HCT116 (cell line): ENCODE measurements around the gene BLACAT1. TPM values are rescaled to one million over a fixed set of nuclear protein-coding genes. Genes with fewer than 3 reads are reported as not detected.

Source experiments
- ATAC-seq: fragments of 200-7000 bp; cut with Tn5 transposase; 2 replicates; pipeline ENCODE4 v1.9.1; 2020; ENCODE audit warnings: mild to moderate bottlenecking, moderate library complexity
- BruUV-seq: library from RNA; stranded (reverse); fragments of 400-500 nt; replicated peaks from 2 replicates; lab custom pipeline; 2021; lab: Mats Ljungman, UMichigan
- CTCF ChIA-PET: fragments of 300-600 bp; sonication (Branson Sonifier 250); formaldehyde crosslinking; loops from one replicate; lab custom pipeline; 2021; ENCODE audit warnings: antibody characterized with exemption; lab: Charles Lee
- POLR2A ChIA-PET: fragments of 300-600, 350-600 bp; sonication (Branson Sonifier 250); formaldehyde crosslinking; loops from one replicate; lab custom pipeline; 2021; ENCODE audit warnings: antibody characterized with exemption; lab: Charles Lee
- RAD21 ChIA-PET, 2 experiments: fragments of 300-600 bp; sonication (Branson Sonifier 250); formaldehyde crosslinking; loops; one replicate each; lab custom pipeline; 2023; ENCODE audit warnings: low total read pairs in 2 of 2; ENCODE audit not compliant: uncharacterized antibody in 2 of 2, unreplicated experiment in 2 of 2, low non-redundant PET in 1 of 2; lab: Charles Lee
- DNase-seq: peaks from one replicate; pipeline ENCODE4 v3.0.0-alpha.2; 2010; ENCODE audit warnings: low read depth, low spot score
- H2AFZ ChIP-seq: fragments of 200-600 bp; shearing (Covaris generic), sonication (generic); 2 replicates; pipeline ENCODE4 v1.6.1; 2017; ENCODE audit warnings: low read depth, mixed run types, mixed read lengths, antibody characterized with exemption, low read length; ENCODE audit not compliant: poor library complexity, severe bottlenecking
- H3K27ac ChIP-seq: 2 replicates; pipeline ENCODE4 v1.5.1; 2012; ENCODE audit warnings: low read depth, low read length
- H3K27me3 ChIP-seq: fragments of 200-600 bp; sonication (generic); 2 replicates; pipeline ENCODE4 v1.6.1; 2016; ENCODE audit warnings: mixed run types, low read length, mixed read lengths; ENCODE audit not compliant: insufficient read depth
- H3K36me3 ChIP-seq, 2 experiments: fragments of 200-500 bp in 1 of 2; fragments of 200-600 bp in 1 of 2; sonication (Bioruptor generic) in 1 of 2; sonication (generic) in 1 of 2; 2 replicates each; pipeline versions ENCODE4 v1.5.1 to v1.6.1; 2014 to 2016; ENCODE audit warnings: low read length in 2 of 2, inconsistent platforms in 1 of 2, mixed read lengths in 1 of 2, mixed run types in 1 of 2; ENCODE audit not compliant: insufficient read depth in 2 of 2, control insufficient read depth in 1 of 2
- H3K4me1 ChIP-seq, 2 experiments: fragments of 200-600 bp in 1 of 2; sonication (generic) in 1 of 2; 2 replicates each; pipeline versions ENCODE4 v1.5.1 to v1.6.1; 2012 to 2017; ENCODE audit warnings: low read length in 2 of 2, inconsistent platforms in 1 of 2, mild to moderate bottlenecking in 1 of 2, mixed read lengths in 1 of 2, mixed run types in 1 of 2, moderate library complexity in 1 of 2; ENCODE audit not compliant: insufficient read depth in 2 of 2, control insufficient read depth in 1 of 2
- H3K4me2 ChIP-seq: fragments of 200-600 bp; sonication (generic); 2 replicates; pipeline ENCODE4 v1.6.1; 2017; ENCODE audit warnings: mixed run types, low read length, mixed read lengths
- H3K4me3 ChIP-seq, 2 experiments: fragments of 200-600 bp in 1 of 2; sonication (generic) in 1 of 2; replicated peaks in 1 of 2; 2 replicates each; pipeline ENCODE4 v1.5.1; 2011 to 2016; ENCODE audit warnings: low read length in 2 of 2, control low read depth in 1 of 2, low read depth in 1 of 2, mild to moderate bottlenecking in 1 of 2, mixed read lengths in 1 of 2, mixed run types in 1 of 2
- H3K79me2 ChIP-seq: fragments of 200-600 bp; sonication (generic); 2 replicates; pipeline ENCODE4 v1.6.1; 2017; ENCODE audit warnings: mild to moderate bottlenecking, mixed run types, low read length, moderate library complexity, mixed read lengths; ENCODE audit not compliant: insufficient read depth
- H3K9ac ChIP-seq: fragments of 200-600 bp; sonication (generic); 2 replicates; pipeline ENCODE4 v1.6.1; 2016; ENCODE audit warnings: low read length, mixed read lengths
- H3K9me2 ChIP-seq: fragments of 200-600 bp; sonication (generic), shearing (Covaris generic); 2 replicates; pipeline ENCODE4 v1.6.1; 2017; ENCODE audit warnings: mixed run types, mild to moderate bottlenecking, moderate library complexity; ENCODE audit not compliant: insufficient read depth
- H3K9me3 ChIP-seq, 2 experiments: fragments of 200-500 bp in 1 of 2; fragments of 200-600 bp in 1 of 2; sonication (Bioruptor generic) in 1 of 2; sonication (generic) in 1 of 2; 2 replicates each; pipeline ENCODE4 v1.6.1; 2014 to 2017; ENCODE audit warnings: low read length in 2 of 2, mixed read lengths in 2 of 2, inconsistent platforms in 1 of 2, low read depth in 1 of 2, mild to moderate bottlenecking in 1 of 2, mixed run types in 1 of 2, moderate library complexity in 1 of 2; ENCODE audit not compliant: control insufficient read depth in 1 of 2, insufficient read depth in 1 of 2
- H4K20me1 ChIP-seq: fragments of 200-600 bp; sonication (generic), shearing (Covaris generic); 2 replicates; pipeline ENCODE4 v1.6.1; 2017; ENCODE audit warnings: mixed run types, mild to moderate bottlenecking, moderate library complexity; ENCODE audit not compliant: insufficient read depth
- ATF3 ChIP-seq: IDR thresholded peaks from 2 replicates; pipeline ENCODE4 v1.6.1; 2012
- CBX3 ChIP-seq: IDR thresholded peaks from 2 replicates; pipeline ENCODE4 v1.6.1; 2012; ENCODE audit warnings: low read depth
- CEBPB ChIP-seq: IDR thresholded peaks from 2 replicates; pipeline ENCODE4 v1.6.1; 2012; ENCODE audit warnings: low read depth
- CTCF ChIP-seq, 3 experiments: fragments of 200-600 bp in 1 of 3; sonication (generic) in 1 of 3; IDR thresholded peaks in 2 of 3; conservative IDR thresholded peaks in 1 of 3; 2 replicates each; pipeline ENCODE4 v1.5.1; 2012 to 2017; ENCODE audit warnings: low read depth in 2 of 3, low read length in 2 of 3, antibody characterized with exemption in 1 of 3, borderline replicate concordance in 1 of 3, control low read depth in 1 of 3, mild to moderate bottlenecking in 1 of 3, mixed read lengths in 1 of 3, mixed run types in 1 of 3, moderate library complexity in 1 of 3; ENCODE audit not compliant: insufficient read depth in 1 of 3
- EGR1 ChIP-seq: IDR thresholded peaks from 2 replicates; pipeline ENCODE4 v1.6.1; 2012; ENCODE audit warnings: low read depth
- POLR2A ChIP-seq: IDR thresholded peaks from 2 replicates; pipeline ENCODE4 v1.7.0; 2011; ENCODE audit warnings: borderline replicate concordance; ENCODE audit not compliant: insufficient read depth, insufficient read length; ENCODE audit errors: extremely low read depth
- RAD21 ChIP-seq: IDR thresholded peaks from 2 replicates; pipeline ENCODE4 v1.6.1; 2012; ENCODE audit warnings: low read depth, mild to moderate bottlenecking
- REST ChIP-seq: IDR thresholded peaks from 2 replicates; pipeline ENCODE4 v1.6.1; 2012; ENCODE audit warnings: low read depth
- SIN3A ChIP-seq: IDR thresholded peaks from 2 replicates; pipeline ENCODE4 v1.6.1; 2012; ENCODE audit warnings: low read depth
- SP1 ChIP-seq: IDR thresholded peaks from 2 replicates; pipeline ENCODE4 v1.6.1; 2012; ENCODE audit warnings: low read depth
- YY1 ChIP-seq: IDR thresholded peaks from 2 replicates; pipeline ENCODE4 v1.6.1; 2011; ENCODE audit warnings: low read length, low read depth, moderate library complexity, mild to moderate bottlenecking; ENCODE audit not compliant: insufficient replicate concordance; ENCODE audit errors: extremely low read depth
- ZBTB33 ChIP-seq: IDR thresholded peaks from 2 replicates; pipeline ENCODE4 v1.6.1; 2011; ENCODE audit warnings: mild to moderate bottlenecking, low read length, moderate library complexity; ENCODE audit not compliant: insufficient replicate concordance; ENCODE audit errors: extremely low read depth
- ZFX ChIP-seq: fragments of 450-650 bp; IDR thresholded peaks from 2 replicates; pipeline ENCODE4 v1.6.1; 2017
- intact Hi-C: fragments of 100-400 bp; cut with micrococcal nuclease; formaldehyde crosslinking; loops from 2 replicates; pipeline ENCODE4 v1.10.0; 2022
- total RNA-seq: library from RNA; stranded (reverse); gene quantifications from one replicate; pipeline ENCODE4 v1.2.1, GENCODE V29; 2021; ENCODE audit not compliant: unreplicated experiment

Gene BLACAT1
- total RNA-seq, 1 experiment from 2014 or later = 3.9 TPM

GRCh38 chr1:205473966-205474365, 18.1 kb upstream of the BLACAT1 start:
- TF ChIP-seq SIN3A (no peak), POLR2A (no peak), RAD21 (no peak)

GRCh38 chr1:205473475-205473874, 17.6 kb upstream of the BLACAT1 start:
- POLR2A ChIA-PET = no interaction called here
- intact Hi-C loops = no loop called here
- TF ChIP-seq RAD21 = no peak
- TF ChIP-seq CBX3 = no peak
- TF ChIP-seq ZFX = no peak
- TF ChIP-seq YY1 = no peak
- TF ChIP-seq SIN3A = no peak
- no peak for TF ChIP-seq REST
- TF ChIP-seq ATF3 = no peak
- TF ChIP-seq CEBPB = no peak
- no peak for TF ChIP-seq CTCF (IDR thresholded peaks at IDR 0.05 in 2 of 3, conservative IDR thresholded peaks at IDR 0.05 in 1 of 3; ENCODE audit: borderline replicate concordance in 1 of 3, insufficient read depth in 1 of 3, low read depth in 2 of 3, low read length in 2 of 3)
- no peak for TF ChIP-seq SP1
- TF ChIP-seq ZBTB33 = no peak
- TF ChIP-seq EGR1 = no peak

More at GRCh38 chr1:205473966-205474365, 18.1 kb upstream of the BLACAT1 start:
- peaks cover 10 to 15% of the 10 kb centered on the region in 2 experiments for H3K4me1 ChIP-seq
- POLR2A ChIA-PET = no interaction called here
- DNase-seq (no peak), ATAC-seq (no peak)
- no peaks in the 10 kb centered on the region for H3K36me3 ChIP-seq
- no peaks in the 10 kb centered on the region for H3K27me3 ChIP-seq
- no peak overlapping the region for H2AFZ ChIP-seq
- no peaks in the 10 kb centered on the region for H3K9me2 ChIP-seq
- no TSS peak for BruUV-seq
- peaks cover 0 to 8% of the 10 kb centered on the region in 2 experiments; a peak in 1 of 4 replicates for H3K9me3 ChIP-seq
- H3K79me2 ChIP-seq = no peaks in the 10 kb centered on the region
- no peak overlapping the region for H3K27ac ChIP-seq
- no peak overlapping the region for H3K4me2 ChIP-seq
- intact Hi-C loops = no loop called here
- H4K20me1 ChIP-seq = no peaks in the 10 kb centered on the region
- RAD21 ChIA-PET = interaction anchor here in 1 of 2 experiments (0.7 kb wide), 1 partner anchor 259 kb away, joined by 4 read pairs; no protein-coding TSS in a partner anchor
- CTCF ChIA-PET = no interaction called here
- H3K4me3 ChIP-seq = no peak overlapping the region
- H3K9ac ChIP-seq = no peak overlapping the region

More at GRCh38 chr1:205473475-205473874, 17.6 kb upstream of the BLACAT1 start:
- H3K4me2 ChIP-seq = no peak overlapping the region
- H3K4me3 ChIP-seq = no peak overlapping the region
- ChIA-PET RAD21 (no interaction called here), CTCF (interaction anchor here (1.2 kb wide), 1 partner anchor 12 kb away, joined by 3 read pairs; no protein-coding TSS in a partner anchor)
- DNase-seq = no peak
- H3K79me2 ChIP-seq = no peaks in the 10 kb centered on the region
- peaks cover 10 to 14% of the 10 kb centered on the region in 2 experiments for H3K4me1 ChIP-seq
- peaks cover 0 to 8% of the 10 kb centered on the region in 2 experiments; a peak in 1 of 4 replicates for H3K9me3 ChIP-seq
- H3K27ac ChIP-seq = no peak overlapping the region
- no peaks in the 10 kb centered on the region for H4K20me1 ChIP-seq
- no peaks in the 10 kb centered on the region for H3K27me3 ChIP-seq
- ATAC-seq = no peak
- no peaks in the 10 kb centered on the region for H3K36me3 ChIP-seq
- no peaks in the 10 kb centered on the region for H3K9me2 ChIP-seq
- BruUV-seq = no TSS peak
- H2AFZ ChIP-seq = no peak overlapping the region
- no peak overlapping the region for H3K9ac ChIP-seq
